Hair follicular keratinocyte (primary cell): Measurements from ENCODE around the gene GPR17. TPM values are rescaled to one million over a fixed set of nuclear protein-coding genes. Genes with fewer than 3 reads are reported as not detected.

Source experiments
- total RNA-seq: library from RNA; depleted of rRNA; stranded (reverse); fragments of >200 nt; gene quantifications from 2 replicates; pipeline ENCODE4 v1.2.3, GENCODE V29; 2015

GPR17 gene, protein sequence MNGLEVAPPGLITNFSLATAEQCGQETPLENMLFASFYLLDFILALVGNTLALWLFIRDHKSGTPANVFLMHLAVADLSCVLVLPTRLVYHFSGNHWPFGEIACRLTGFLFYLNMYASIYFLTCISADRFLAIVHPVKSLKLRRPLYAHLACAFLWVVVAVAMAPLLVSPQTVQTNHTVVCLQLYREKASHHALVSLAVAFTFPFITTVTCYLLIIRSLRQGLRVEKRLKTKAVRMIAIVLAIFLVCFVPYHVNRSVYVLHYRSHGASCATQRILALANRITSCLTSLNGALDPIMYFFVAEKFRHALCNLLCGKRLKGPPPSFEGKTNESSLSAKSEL
- total RNA-seq, result not detected in 2 replicates

GRCh38 chr2:127645395-127646291, at the start of gene GPR17:
GPR17 (plus strand) TSS chr2:127646153; CDS start chr2:127650736, 4,583 bp downstream.

GRCh38 chr2:127675331-127676261, 29.6 kb downstream of the GPR17 start, which contains the start of gene LIMS2:
LIMS2 (minus strand) TSS chr2:127675530; CDS start chr2:127675024, 506 bp downstream.

DNA sequence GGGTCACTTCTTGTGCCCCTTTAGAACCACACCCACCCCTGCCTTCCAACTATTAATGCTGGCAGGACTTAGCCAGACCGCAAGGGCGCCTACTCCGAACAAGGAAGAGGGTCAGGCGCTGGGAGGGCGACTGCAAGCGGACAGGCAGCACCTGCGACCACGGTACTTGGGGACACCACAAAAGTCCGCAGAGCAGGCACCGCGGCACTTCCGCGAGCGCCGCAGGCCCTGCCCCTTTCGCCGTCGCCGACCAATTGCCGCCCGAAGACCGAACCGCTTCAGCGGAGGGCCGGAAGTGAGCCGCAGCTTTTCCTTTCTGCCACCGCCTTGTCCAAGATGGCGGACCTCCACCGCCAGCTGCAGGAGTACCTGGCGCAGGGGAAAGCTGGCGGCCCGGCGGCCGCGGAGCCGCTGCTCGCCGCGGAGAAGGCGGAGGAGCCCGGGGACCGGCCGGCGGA, 55.3 kb downstream of the GPR17 start, which contains the start of gene SFT2D3:
Gene SFT2D3 (plus strand): TSS at position 305 of the 458 bp plus-strand sequence. CDS start 32 bp downstream, at position 337.

Other genes starting within 250 kb of the GPR17 start
- 0.16 and 0.19 TPM in 2 replicates for gene PROC, start 227.7 kb upstream of the GPR17 start, total RNA-seq
- 30.5 and 40.7 TPM in 2 replicates for gene IWS1, start 119.7 kb upstream of the GPR17 start, total RNA-seq
- not detected in 2 replicates for gene MYO7B, start 110.5 kb upstream of the GPR17 start, total RNA-seq
- gene LIMS2, start 29.4 kb downstream of the GPR17 start, total RNA-seq, result not detected in 2 replicates
- 3.6 and 6.6 TPM in 2 replicates for gene SFT2D3, start 55.3 kb downstream of the GPR17 start, total RNA-seq
- 15.1 and 15.3 TPM in 2 replicates for gene WDR33, start 165.0 kb downstream of the GPR17 start, total RNA-seq
- 13.0 and 22.1 TPM in 2 replicates for gene POLR2D, start 212.0 kb downstream of the GPR17 start, total RNA-seq
- gene AMMECR1L, start 239.8 kb downstream of the GPR17 start, total RNA-seq, result 11.9 and 15.2 TPM in 2 replicates